WTC11 (cell line): Measurements from ENCODE around the gene CYP24A1. TPM values are rescaled to one million over a fixed set of nuclear protein-coding genes. Genes with fewer than 3 reads are reported as not detected.

Experiments
- ATAC-seq: fragments of 200-7000 bp; cut with Tn5 transposase; 2 replicates; pipeline ENCODE4 v1.10.0; 2021; ENCODE audit warnings: mild to moderate bottlenecking, moderate library complexity
- CTCF ChIA-PET: fragments of 300-600 bp; sonication (Branson Sonifier 250); formaldehyde crosslinking; loops from one replicate; lab custom pipeline; 2021; ENCODE audit warnings: antibody characterized with exemption; lab: Charles Lee
- POLR2A ChIA-PET: fragments of 350-600 bp; sonication (Branson Sonifier 250); formaldehyde crosslinking; loops from one replicate; lab custom pipeline; 2021; ENCODE audit warnings: antibody characterized with exemption; lab: Charles Lee
- DNase-seq: peaks from one replicate; pipeline ENCODE4 v3.0.0; 2021; ENCODE audit warnings: low spot score
- H3K27ac Mint-ChIP-seq: 2 replicates; pipeline ENCODE4 v1.8.0; 2021; ENCODE audit warnings: mixed read lengths
- H3K27me3 Mint-ChIP-seq: 2 replicates; pipeline ENCODE4 v1.8.0; 2021; ENCODE audit warnings: low read depth, mild to moderate bottlenecking, moderate library complexity, mixed read lengths
- H3K36me3 Mint-ChIP-seq: 2 replicates; pipeline ENCODE4 v1.8.0; 2021; ENCODE audit warnings: mixed read lengths
- H3K4me1 Mint-ChIP-seq: 2 replicates; pipeline ENCODE4 v1.8.0; 2022; ENCODE audit warnings: mixed read lengths
- H3K4me3 Mint-ChIP-seq: 2 replicates; pipeline ENCODE4 v1.8.0; 2021; ENCODE audit warnings: mild to moderate bottlenecking, moderate library complexity, mixed read lengths
- H3K9me3 Mint-ChIP-seq: 2 replicates; pipeline ENCODE4 v1.8.0; 2021; ENCODE audit warnings: mixed read lengths
- CREM ChIP-seq: sonication (generic); formaldehyde crosslinking; IDR thresholded peaks from 2 replicates; pipeline ENCODE4 v1.8.1; 2022; ENCODE audit warnings: mild to moderate bottlenecking, missing genetic modification reagents, moderate library complexity
- FOXJ3 ChIP-seq: sonication (generic); formaldehyde crosslinking; IDR thresholded peaks from 2 replicates; pipeline ENCODE4 v1.9.0; 2021; ENCODE audit warnings: missing genetic modification reagents, mild to moderate bottlenecking, borderline replicate concordance
- FOXK1 ChIP-seq: sonication (generic); formaldehyde crosslinking; IDR thresholded peaks from 2 replicates; pipeline ENCODE4 v1.8.0; 2022; ENCODE audit warnings: mild to moderate bottlenecking, moderate library complexity, missing genetic modification reagents
- GABPB1 ChIP-seq: sonication (generic); formaldehyde crosslinking; IDR thresholded peaks from 2 replicates; pipeline ENCODE4 v1.8.1; 2023; ENCODE audit warnings: mild to moderate bottlenecking, missing genetic modification reagents
- MYBL2 ChIP-seq: sonication (generic); formaldehyde crosslinking; IDR thresholded peaks from 2 replicates; pipeline ENCODE4 v1.8.1; 2023; ENCODE audit warnings: mild to moderate bottlenecking, moderate library complexity, missing genetic modification reagents
- NFATC4 ChIP-seq: fragments of 250-450 bp; sonication (Bioruptor Pico); IDR thresholded peaks from 2 replicates; pipeline ENCODE4 v1.9.0; 2021; ENCODE audit warnings: mild to moderate bottlenecking
- OVOL2 ChIP-seq: fragments of 250-450 bp; sonication (Bioruptor Pico); IDR thresholded peaks from 2 replicates; pipeline ENCODE4 v1.9.0; 2021; ENCODE audit warnings: mild to moderate bottlenecking, borderline replicate concordance
- PRDM15 ChIP-seq: sonication (generic); formaldehyde crosslinking; IDR thresholded peaks from 2 replicates; pipeline ENCODE4 v1.8.0; 2022; ENCODE audit warnings: missing genetic modification reagents
- PRRX2 ChIP-seq: fragments of 250-450 bp; sonication (Bioruptor Pico); IDR thresholded peaks from 2 replicates; pipeline ENCODE4 v1.8.0; 2021; ENCODE audit warnings: mild to moderate bottlenecking
- SMAD3 ChIP-seq: sonication (generic); formaldehyde crosslinking; IDR thresholded peaks from 2 replicates; pipeline ENCODE4 v1.8.0; 2022; ENCODE audit warnings: missing genetic modification reagents, mild to moderate bottlenecking, borderline replicate concordance
- ZBTB21 ChIP-seq: sonication (generic); formaldehyde crosslinking; IDR thresholded peaks from 2 replicates; pipeline ENCODE4 v1.8.1; 2023; ENCODE audit warnings: mild to moderate bottlenecking, missing genetic modification reagents, borderline replicate concordance
- ZBTB43 ChIP-seq: sonication (generic); formaldehyde crosslinking; IDR thresholded peaks from 2 replicates; pipeline ENCODE4 v1.8.1; 2023; ENCODE audit warnings: mild to moderate bottlenecking, missing genetic modification reagents
- ZNF425 ChIP-seq: fragments of 250-450 bp; sonication (Bioruptor Pico); conservative IDR thresholded peaks from 2 replicates; pipeline ENCODE4 v1.9.0; 2021; ENCODE audit warnings: mild to moderate bottlenecking
- total RNA-seq: library from RNA; stranded (reverse); gene quantifications from 3 replicates; pipeline ENCODE4 v1.2.3, GENCODE V29; 2021
- TF ChIP-seq, protein P1 (sequence below): sonication (generic); formaldehyde crosslinking; IDR thresholded peaks from 2 replicates; pipeline ENCODE4 v1.8.1; 2022; ENCODE audit warnings: missing genetic modification reagents, borderline replicate concordance
- TF ChIP-seq, protein P2 (sequence below): fragments of 250-450 bp; sonication (Bioruptor Pico); IDR thresholded peaks from 2 replicates; pipeline ENCODE4 v1.9.0; 2021; ENCODE audit warnings: mild to moderate bottlenecking
- TF ChIP-seq, protein P3 (sequence below): sonication (generic); formaldehyde crosslinking; IDR thresholded peaks from 2 replicates; pipeline ENCODE4 v1.8.0; 2023; ENCODE audit warnings: missing genetic modification reagents, mild to moderate bottlenecking, borderline replicate concordance

CYP24A1 gene
- total RNA-seq, 1 experiment from 2014 or later: not detected

- POLR2A ChIA-PET: no interaction called here
- TF ChIP-seq MYBL2 (no peak), CREM (CRISPR knock-in tag) (no peak), FOXK1 (CRISPR knock-in tag) (no peak), ZNF425 (no peak), GABPB1 (CRISPR knock-in tag) (no peak), SMAD3 (CRISPR knock-in tag) (no peak), PRRX2 (CRISPR knock-in tag) (no peak), NFATC4 (CRISPR knock-in tag) (no peak), OVOL2 (CRISPR knock-in tag) (no peak), FOXJ3 (CRISPR knock-in tag) (no peak), PRDM15 (CRISPR knock-in tag) (no peak), ZBTB43 (no peak), ZBTB21 (CRISPR knock-in tag) (no peak)
- TF ChIP-seq, protein P1, sequence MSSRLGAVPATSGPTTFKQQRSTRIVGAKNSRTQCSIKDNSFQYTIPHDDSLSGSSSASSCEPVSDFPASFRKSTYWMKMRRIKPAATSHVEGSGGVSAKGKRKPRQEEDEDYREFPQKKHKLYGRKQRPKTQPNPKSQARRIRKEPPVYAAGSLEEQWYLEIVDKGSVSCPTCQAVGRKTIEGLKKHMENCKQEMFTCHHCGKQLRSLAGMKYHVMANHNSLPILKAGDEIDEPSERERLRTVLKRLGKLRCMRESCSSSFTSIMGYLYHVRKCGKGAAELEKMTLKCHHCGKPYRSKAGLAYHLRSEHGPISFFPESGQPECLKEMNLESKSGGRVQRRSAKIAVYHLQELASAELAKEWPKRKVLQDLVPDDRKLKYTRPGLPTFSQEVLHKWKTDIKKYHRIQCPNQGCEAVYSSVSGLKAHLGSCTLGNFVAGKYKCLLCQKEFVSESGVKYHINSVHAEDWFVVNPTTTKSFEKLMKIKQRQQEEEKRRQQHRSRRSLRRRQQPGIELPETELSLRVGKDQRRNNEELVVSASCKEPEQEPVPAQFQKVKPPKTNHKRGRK (CRISPR knock-in tag): no peak
- TF ChIP-seq, protein P2, sequence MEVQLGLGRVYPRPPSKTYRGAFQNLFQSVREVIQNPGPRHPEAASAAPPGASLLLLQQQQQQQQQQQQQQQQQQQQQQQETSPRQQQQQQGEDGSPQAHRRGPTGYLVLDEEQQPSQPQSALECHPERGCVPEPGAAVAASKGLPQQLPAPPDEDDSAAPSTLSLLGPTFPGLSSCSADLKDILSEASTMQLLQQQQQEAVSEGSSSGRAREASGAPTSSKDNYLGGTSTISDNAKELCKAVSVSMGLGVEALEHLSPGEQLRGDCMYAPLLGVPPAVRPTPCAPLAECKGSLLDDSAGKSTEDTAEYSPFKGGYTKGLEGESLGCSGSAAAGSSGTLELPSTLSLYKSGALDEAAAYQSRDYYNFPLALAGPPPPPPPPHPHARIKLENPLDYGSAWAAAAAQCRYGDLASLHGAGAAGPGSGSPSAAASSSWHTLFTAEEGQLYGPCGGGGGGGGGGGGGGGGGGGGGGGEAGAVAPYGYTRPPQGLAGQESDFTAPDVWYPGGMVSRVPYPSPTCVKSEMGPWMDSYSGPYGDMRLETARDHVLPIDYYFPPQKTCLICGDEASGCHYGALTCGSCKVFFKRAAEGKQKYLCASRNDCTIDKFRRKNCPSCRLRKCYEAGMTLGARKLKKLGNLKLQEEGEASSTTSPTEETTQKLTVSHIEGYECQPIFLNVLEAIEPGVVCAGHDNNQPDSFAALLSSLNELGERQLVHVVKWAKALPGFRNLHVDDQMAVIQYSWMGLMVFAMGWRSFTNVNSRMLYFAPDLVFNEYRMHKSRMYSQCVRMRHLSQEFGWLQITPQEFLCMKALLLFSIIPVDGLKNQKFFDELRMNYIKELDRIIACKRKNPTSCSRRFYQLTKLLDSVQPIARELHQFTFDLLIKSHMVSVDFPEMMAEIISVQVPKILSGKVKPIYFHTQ (CRISPR knock-in tag): no peak
- TF ChIP-seq, protein P3, sequence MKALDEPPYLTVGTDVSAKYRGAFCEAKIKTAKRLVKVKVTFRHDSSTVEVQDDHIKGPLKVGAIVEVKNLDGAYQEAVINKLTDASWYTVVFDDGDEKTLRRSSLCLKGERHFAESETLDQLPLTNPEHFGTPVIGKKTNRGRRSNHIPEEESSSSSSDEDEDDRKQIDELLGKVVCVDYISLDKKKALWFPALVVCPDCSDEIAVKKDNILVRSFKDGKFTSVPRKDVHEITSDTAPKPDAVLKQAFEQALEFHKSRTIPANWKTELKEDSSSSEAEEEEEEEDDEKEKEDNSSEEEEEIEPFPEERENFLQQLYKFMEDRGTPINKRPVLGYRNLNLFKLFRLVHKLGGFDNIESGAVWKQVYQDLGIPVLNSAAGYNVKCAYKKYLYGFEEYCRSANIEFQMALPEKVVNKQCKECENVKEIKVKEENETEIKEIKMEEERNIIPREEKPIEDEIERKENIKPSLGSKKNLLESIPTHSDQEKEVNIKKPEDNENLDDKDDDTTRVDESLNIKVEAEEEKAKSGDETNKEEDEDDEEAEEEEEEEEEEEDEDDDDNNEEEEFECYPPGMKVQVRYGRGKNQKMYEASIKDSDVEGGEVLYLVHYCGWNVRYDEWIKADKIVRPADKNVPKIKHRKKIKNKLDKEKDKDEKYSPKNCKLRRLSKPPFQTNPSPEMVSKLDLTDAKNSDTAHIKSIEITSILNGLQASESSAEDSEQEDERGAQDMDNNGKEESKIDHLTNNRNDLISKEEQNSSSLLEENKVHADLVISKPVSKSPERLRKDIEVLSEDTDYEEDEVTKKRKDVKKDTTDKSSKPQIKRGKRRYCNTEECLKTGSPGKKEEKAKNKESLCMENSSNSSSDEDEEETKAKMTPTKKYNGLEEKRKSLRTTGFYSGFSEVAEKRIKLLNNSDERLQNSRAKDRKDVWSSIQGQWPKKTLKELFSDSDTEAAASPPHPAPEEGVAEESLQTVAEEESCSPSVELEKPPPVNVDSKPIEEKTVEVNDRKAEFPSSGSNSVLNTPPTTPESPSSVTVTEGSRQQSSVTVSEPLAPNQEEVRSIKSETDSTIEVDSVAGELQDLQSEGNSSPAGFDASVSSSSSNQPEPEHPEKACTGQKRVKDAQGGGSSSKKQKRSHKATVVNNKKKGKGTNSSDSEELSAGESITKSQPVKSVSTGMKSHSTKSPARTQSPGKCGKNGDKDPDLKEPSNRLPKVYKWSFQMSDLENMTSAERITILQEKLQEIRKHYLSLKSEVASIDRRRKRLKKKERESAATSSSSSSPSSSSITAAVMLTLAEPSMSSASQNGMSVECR (CRISPR knock-in tag): no peak
- TF ChIP-seq, all 79 proteins: peak for 0
- Mint-ChIP-seq H3K27me3 (no peaks in the 10 kb centered on the region), H3K27ac (no peak overlapping the region), H3K9me3 (no peaks in the 10 kb centered on the region), H3K4me3 (no peak overlapping the region), H3K4me1 (peaks cover 14% of the 10 kb centered on the region), H3K36me3 (no peaks in the 10 kb centered on the region)
- no peak for DNase-seq
- CTCF ChIA-PET: no interaction called here
- ATAC-seq: no peak
Measured at GRCh38 chr20:54111460-54111859, 62.3 kb downstream of the CYP24A1 start.
